Inflammatory macrophage treated with lipopolysaccharide for 4 hours (primary cell): ENCODE measurements around the gene NIN.
"Not testable (repeated sequence)": the region's sequence is repeated elsewhere in the genome, so short reads cannot be mapped to it uniquely, and the experiment has no call there.

Source experiments
- DNase-seq: peaks from one replicate; pipeline ENCODE4 v3.0.0-alpha.2; 2020

The NIN gene

DNA sequence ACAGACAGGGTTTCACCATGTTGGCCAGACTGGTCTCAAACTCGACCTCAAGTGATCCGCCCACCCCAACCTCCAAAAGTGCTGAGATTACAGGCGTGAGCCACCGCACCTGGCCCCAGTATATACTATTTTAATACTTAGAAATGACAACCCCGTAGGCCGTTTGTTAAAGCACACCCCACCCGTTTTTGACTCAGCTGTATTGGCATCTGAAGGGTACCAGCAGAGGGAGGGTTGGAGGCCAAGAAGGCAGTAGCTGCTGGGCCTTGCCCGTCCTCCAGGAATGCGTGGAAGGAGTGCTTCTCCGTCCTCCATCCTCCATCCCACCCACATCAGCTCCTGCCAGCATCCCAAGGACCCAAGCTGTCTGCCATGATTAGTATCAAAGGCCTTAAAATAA lies 6.3 kb upstream of the NIN start:
- no peak for DNase-seq

DNA sequence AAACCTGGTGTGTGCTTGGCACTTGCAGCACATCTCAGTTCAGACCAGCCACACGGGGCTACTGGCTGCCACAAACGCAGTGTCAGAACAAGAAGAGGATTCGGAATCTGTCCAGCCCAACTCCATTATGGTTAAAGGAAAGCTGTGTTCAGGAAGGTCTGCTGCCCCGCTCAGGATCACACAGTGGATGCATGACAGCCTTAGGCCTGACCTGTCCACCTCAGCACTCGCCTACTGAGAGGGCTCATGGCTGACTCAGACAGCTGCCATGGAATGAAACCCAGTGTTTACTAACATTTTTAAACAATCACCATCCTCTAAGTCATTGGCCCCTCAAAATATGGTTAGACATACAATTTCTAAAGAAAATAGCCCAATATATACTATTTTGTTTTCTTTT lies 5.6 kb upstream of the NIN start:
- DNase-seq: no peak

DNA sequence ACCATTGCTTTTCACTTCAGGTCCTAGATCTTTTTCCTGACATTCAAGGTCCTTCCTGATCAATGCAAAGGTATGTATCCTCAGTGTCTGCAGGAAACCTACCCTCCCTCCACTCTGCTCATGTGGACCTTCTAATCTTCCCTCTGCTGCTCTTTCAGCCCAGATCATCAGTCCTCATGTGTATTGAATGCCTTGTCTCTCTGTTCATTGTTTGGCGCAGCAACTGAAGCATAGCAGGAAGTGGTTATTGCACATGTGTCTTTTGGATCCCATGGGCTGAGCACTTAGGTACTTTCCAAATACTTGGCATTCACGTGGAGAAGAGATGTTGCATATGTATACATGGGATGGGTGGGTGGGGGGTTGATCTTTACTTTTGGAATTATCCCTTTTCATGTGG lies 4.3 kb upstream of the NIN start:
- DNase-seq: peak; percentile 75

DNA sequence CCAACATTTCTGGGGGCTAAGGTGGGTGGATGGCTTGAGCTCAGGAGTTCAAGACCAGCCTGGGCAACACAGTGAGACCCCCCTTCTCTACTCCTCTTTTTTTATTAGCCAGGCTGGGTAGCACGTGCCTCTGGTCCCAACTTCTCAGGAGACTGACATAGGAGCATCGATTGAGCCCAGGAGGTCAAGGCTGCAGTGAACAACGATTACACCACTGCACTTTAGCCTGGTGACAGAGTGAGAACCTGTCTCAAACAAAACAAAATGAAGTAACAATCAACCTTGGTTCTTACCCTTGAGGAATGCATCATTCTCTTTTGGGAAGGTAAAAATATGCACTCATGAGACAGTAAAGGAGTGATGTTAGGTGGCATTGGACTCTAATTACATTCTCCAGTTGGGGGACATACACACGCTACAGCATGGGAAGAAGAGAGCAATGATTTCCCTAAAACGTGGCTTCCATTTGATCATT lies 3.9 kb upstream of the NIN start:
- DNase-seq: no peak

DNA sequence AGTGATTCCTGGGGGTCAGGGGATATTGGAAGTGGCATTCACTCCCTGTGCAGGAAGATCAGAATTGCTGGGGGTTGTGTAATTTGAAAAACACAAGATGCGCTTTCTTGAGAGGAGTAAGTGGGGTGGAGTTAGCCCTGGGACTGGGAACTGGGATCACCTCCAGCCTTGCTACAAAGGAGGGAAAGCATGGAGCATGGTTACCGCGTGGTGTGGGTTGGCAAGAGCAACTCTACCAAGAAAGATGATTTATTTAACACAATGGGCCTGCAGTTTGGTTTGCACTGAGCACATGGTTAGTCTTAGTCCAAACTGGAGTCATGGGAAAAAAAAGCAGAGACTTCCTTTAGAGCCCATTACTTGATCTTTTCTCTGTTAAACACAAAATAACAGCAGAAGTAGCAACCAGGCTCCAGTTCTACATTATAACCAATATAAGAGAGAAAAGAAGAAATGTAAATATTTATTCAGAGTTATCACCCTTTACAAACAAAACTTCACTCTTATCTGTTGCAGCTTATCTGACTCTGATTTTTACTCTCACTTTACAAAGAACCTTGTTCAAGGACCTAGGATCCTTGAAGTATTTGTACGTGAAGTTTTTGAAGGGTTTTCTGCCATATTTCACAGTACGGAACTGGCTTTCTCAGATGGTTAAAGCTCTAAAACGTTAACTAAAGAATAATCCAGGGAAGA lies 2.1 kb upstream of the NIN start:
- no peak for DNase-seq

DNA sequence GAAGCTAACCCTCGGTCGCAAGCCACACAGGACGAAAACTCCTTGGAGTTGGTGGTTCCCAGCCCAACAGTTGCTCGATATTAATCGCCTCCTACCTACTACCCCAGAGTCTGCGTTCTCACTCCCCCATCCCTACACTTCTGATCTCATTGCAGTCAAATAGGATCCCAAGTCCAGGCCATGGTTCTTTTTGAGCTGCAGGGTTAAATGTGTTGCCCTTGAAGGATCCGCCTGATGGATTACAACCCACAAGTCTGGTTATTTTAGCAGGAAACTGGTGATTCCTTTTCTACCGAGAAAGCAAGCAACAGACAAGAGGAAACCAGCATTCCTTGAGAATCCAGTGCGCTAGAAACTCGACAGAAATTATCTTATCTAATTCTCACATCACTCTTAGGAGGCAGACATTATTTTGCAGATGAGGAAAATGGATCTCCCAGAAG lies 785 bp upstream of the NIN start:
- no peak for DNase-seq

DNA sequence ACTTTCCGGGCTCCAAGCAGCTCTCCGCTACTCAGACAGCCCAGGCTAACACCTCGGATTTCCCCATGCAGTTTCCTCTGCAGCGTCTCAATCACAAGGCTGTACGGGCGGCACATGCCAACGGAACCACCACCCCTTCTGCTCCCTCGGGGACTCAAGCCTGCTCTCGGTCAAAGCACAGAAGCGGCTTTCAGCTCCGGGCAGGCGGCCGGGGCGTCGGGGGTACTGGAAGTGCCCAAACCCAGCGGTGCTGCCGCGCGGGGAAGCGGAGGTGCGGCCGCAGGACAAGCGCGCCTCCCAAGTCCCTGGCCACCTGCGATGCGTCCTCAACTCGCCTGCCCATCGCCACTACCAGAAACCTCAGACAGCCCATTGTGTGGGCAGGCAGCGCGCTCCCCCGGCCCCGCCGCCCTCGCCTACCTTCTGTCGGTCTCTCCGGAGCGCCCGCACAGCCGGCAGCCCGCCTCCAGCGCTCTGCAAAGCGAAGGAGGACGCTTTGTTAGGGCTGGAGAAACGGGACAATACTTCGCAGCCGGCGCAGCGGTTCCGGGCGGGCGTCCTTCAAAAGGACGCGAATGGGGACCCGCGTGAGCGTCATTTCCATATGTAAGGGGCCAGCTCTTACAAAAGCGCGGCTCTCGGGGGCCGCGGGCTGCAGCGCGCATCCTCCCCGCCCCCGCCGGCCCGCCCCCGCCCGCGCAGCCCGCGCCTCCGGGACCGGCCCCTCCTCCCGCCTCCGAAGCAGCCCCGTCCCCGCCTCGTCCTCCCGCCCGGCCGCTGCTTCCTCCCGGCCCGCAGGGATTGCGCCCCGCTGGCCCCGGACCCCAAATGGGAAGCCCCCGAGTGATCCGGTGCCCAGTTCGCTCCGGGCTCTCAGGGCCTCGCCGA lies 674 bp downstream of the NIN start:
- peak; percentile 63 for DNase-seq

DNA sequence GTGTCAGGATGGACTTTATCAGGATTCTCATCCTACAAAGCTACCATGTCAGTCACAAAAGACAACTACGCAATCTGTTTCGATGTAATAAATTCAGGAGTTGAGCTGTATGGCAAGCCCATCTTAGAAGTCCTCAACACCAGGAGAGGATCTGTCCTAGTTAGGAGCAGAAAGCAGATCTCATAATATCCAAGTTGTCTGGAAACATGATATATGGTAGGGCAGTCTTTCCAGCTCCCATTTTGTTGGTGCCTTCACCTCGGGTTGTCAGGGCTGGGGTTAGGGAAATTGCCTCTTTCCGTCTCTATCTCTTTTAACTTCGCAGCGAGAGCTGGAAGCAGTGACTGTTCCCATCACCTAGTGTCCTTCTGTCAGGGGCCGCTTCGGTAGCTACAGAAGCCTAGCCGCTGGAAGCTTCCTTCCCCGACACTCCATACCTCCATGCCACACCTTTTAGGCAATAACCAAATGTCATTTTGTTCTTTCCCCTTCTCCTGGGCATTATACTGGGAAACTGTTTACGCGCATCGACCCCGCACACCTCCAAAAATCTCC lies 1.4 kb downstream of the NIN start:
- no peak for DNase-seq

DNA sequence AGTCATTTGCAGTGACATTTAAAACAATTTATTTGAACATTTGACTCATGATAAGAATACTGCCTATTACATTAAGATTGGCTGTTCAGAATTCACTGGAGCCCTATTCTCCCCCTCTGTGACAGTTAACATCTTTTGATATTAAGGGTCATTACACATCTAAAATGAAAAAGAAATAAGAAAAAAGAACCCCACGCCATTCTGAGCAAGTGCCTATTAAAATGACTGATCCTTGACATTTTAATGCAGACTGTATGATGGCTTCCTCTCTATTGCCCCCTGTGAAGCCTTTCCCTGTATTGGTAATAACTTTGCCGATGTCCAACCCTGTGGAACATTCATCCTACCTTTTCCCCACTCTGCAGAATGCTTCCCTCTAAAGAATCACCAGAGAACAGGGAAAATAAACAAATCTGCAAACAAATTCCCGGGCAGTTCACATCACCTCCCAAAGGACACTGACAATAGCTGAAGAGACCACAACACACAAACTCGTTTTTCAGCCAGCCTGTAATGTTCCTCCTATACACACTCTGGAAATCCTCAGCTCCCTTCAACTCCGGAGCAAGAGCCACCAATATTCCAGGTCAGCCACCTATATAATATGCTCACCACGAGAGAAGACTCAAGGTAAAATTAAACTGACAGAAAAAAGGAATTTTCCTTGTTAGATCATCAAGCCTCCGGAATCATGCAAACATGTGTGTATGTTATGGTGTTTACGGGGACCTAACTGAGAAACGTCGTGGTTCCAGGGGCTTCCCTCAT lies 2.1 kb downstream of the NIN start:
- no peak for DNase-seq

DNA sequence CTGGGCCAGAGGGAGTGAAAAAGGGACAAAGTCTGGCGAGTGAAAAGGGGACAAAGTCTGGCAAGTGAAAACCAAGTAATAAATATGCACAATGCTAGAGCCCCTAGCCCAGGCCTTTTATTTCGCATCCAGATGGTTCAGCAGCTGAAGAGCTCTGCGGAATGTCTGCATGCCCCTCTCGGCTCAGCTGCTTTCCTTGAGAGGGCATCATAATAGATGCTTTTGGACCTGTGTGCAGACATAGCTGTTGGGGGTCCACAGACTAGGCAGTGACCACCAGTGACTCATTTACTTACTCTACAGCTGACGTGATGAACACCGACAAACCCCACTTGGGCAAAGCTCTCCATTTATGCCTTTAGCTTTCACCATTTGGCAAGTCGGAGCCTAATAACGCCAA lies 4.3 kb downstream of the NIN start:
- DNase-seq: no peak

DNA sequence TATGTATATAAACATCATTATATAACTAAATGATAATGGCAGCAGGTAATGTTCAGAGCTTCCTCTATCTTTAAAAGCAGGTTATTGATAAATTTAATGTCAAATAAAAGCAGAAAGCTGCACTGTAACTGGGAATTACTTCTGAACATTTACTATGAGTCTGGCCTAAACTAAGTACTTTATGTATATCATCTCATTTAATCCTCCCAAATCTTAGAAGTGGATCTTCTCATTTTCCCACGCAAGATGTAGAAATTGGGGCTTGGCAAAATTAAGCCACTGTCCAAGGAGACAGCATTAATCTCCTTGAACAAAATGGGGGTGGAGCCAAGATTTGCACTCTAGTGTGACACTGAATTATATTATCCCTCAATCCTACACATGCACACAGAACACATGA lies 5.7 kb downstream of the NIN start:
- no peak for DNase-seq

DNA sequence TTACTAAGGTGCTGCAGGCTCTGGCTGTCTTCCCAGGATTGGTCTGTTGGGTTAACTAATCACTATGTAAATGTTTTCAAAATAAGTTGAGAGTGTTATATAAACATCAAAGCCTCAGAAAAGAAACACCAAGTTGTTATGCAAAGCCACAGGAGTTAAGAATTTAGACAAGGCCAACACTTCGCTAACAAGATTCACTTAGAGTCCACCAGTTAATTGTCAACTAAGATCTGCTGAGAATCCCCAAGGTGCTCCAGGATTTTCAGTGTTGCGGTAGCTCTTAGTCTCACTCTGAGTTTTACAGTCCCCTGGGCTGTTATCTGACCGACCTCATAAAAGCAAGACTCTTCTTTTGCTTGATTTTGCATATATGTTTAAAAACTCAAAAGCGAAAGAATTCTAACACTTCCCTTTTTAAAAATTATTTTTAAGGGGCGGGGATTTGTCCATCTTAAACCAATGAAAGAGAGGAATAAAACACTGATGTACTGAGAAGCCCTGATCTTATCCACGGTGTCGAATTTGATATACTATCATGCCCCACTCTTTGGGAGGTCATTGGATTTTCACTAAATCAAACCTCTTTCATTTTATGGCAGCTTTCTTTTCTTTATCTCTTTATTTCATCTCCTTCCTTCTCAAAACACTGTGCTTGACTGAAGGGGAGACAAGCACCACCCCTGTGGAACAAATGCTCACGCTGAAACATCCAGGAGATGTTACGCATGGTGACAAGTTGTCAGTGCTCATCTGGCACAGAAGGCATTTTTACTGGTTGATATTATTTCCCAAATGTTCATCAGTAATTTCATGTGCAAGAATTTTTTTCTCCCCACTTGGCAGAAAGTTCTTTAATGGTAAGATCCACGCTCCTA lies 7.0 kb downstream of the NIN start:
- DNase-seq: peak; percentile 57

DNA sequence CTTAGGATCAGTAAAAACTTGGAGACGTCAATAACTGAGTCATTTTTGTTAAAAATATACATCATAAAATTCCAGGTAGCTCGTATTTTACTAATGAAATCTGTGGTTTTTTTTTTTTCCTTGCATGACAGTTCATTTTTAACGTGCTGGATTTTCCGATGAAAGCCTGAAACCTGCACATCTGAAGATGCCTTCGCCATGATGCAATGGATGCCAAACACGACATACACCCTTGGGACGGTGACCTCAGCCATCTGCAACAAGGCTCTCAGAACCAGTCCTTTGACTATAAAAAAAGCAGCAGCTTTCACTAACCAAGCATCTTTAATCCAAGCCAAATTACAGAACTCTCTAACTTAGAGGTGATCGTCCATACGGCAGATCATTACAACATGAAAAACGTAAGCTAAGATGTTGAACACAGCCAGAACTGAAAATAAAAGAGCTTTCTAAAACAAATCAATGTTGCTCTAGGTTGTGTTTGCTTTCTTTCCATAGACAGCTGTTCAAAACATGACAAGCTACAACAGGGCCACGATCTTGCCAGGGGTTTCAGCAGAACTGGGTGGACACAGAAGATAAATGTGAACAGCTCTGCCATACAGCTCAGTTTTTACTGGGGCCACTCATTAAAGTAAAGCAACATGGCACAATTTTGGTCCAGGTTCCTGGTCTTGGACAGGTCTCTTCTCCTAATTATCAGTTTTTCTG lies 7.8 kb downstream of the NIN start:
- DNase-seq: no peak

DNA sequence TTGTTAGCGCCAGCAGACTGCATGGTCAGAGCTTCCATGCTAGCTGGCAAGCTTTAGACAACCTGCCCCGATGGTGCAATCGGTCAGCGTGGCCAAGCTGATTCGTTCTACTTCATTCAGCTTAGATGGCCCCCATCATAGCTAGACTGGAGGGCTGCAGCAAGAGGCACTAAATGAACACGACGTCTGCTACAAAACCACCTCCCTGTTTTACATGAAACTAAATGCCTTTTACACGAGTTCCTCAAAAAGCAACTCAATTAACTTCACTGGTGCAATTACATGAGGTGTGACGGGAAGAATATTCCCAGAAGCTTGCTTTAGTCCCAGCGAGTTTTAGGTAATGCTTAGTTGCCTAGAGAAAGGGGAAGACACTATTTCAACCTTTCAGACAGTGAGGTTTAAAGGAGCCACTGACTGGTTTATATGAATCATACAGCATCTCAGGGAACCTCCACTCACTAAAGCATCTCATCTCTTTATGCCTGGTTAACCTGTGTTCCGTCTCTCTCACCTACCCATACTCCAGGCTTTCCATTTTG lies 8.4 kb downstream of the NIN start:
- DNase-seq: peak; percentile 29

DNA sequence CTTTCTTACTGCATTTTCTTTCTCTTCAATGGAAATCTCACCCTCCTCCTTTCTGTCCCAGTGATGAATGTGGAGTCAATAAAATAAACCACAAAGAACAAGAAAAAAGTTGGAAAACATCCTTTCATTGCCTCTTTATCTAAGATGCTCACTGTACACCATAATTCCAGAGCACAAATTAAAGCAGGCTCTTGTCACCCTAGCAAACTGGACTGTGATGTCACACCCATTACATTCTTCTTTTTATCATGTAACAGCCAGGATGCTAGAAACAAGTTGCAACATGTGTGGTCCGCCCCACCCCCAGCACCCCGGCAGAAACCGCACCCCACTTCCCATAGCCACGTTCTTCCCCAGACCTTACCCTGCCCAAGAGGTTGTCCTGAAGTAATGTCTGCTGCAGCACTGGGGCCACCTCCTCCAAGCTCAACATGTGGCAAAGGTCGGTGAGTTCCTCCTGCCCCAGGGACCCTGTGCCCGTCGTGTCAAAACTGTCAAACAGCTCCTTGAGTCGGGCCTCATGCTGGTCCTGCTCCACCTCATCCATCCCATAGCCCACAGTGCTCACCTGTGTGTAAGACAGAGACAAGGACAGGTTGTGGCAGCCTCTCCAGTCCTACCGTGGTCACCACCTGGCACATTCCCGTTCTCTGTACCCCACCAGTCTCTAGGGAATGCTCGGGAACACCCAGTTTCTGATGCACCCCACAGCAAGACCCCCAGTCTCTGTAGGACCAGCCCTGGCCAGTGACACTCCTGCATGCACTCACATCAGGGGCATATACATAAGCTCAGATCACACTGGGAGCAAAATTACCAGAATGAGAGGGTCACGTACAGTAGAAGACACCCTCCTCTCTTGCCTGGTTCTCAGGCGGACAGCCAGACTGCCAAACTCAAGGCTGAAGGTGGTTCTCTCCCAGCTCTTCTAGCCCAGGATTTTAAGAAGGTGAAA lies 9.2 kb downstream of the NIN start:
- peak; percentile 55 for DNase-seq

DNA sequence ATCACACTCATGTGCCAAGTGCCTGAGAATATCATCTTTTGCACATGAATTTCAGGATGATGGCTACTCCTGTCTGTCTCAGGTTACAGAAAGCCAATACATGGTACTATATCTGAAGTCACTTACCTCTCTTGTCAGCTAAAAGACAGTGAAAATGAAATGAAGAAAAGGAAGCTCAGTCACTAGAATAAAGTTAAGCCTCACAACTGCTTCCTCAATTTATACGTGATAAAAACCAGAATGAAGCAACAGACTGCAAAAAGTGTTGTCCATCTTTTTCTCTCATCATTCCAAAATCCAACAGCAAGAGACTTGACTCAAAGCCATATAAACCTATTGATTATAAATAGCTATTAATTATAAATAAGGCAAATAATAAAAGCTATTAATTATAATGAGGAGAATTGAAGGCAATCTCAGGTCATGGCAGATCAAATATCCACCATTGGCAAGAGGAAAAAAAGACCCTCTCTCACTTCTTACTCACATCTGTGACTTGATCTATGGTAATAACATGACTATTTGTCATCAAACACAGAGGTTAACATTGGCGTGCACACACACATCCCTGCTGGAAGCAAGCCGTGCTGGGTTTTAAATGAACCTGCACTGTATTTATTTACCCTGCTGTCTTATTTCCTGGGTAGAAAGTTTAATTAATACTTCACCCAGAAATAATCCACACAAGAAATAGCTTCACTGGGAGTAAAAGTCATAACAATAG lies 10.0 kb downstream of the NIN start:
- DNase-seq: peak; percentile 63

DNA sequence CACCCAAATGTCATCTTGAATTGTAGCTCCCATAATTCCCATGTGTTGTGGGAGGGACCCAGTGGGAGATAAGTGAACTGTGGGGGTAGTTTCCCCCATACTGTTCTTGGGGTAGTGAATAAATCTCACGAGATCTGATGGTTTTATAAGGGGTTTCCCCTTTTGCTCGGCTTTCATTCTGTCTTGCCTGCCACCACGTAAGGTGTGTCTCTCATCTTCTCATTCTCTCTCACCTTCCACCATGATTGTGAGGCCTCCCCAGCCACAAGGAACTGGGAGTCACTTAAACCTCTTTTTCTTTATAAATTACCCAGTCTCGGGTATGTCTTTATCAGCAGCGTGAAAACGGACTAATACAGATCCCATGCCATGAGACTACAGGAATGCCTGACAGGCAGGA lies 11.7 kb downstream of the NIN start:
- DNase-seq: not testable (repeated sequence)

DNA sequence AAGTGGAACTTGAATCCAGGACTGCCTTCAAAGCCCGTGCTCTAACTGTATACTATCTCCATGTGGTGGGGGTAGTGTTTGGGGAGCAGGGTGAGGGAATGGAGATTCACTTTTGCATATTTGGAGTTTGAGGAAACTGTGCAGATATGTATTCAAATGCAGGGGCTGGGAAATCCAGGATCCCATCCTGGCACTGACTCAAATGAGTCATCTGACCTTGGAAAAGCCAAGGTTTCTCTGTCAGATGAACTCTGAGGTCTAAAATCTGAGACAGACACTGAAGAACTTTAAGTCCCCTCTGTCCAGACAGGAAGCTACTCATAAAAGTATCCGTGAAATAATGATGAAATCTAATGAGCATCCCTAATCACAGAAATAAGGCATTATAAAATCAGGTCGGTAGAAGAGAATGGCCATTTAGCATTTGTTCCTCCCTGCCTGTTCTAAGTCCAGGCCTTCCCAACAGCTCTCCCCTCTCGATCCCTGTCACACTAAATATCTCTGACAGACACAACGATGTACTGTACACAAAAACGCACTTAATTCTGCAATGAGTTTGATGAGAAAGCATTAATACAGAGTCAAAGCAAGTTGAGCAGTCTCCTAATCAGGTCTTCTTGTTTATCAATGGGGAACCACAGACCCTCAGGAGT lies 14.4 kb downstream of the NIN start:
- peak; percentile 31 for DNase-seq

DNA sequence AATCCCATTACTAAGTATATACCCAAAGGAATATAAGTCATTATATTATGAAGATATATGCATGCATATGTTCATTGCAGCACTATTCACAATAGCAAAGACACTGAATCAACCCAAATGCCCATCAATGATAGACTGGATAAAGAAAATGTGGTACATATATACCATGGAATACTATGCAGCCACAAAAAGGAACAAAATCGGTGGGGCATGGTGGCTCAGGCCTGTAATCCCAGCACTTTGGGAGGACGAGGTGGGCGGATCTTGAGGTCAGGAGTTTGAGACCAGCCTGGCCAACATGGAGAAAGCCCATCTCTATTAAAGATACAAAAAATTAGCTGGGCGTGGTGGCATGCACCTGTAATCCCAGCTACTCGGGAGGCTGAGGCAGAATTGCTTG lies 15.4 kb downstream of the NIN start:
- DNase-seq: not testable (repeated sequence)
